ENCODE results near the gene NRCAM.

DNA sequence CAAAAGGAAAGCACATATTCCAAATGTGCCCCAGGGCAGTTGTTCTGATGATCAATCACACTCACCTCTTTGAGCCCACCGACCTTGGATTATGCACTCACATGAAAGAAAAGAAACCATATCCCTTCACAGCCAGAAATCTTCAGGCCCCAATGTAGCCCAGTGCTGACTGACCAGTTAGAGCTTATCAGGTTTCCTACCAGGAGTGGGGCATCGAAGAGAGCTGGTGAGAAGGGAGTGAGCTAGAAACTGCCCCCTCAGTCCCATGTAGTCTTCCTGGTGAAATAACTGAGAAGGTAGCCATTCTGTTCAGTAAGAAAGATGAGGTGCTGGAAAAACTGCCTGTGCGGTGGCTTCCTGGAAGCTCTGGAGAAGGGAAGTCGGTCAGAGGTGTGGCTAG lies 32.2 kb downstream of the NRCAM start:
- TF ChIP-seq, protein P1, sequence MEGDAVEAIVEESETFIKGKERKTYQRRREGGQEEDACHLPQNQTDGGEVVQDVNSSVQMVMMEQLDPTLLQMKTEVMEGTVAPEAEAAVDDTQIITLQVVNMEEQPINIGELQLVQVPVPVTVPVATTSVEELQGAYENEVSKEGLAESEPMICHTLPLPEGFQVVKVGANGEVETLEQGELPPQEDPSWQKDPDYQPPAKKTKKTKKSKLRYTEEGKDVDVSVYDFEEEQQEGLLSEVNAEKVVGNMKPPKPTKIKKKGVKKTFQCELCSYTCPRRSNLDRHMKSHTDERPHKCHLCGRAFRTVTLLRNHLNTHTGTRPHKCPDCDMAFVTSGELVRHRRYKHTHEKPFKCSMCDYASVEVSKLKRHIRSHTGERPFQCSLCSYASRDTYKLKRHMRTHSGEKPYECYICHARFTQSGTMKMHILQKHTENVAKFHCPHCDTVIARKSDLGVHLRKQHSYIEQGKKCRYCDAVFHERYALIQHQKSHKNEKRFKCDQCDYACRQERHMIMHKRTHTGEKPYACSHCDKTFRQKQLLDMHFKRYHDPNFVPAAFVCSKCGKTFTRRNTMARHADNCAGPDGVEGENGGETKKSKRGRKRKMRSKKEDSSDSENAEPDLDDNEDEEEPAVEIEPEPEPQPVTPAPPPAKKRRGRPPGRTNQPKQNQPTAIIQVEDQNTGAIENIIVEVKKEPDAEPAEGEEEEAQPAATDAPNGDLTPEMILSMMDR (IDR thresholded peaks at IDR 0.05), result no peak
- TF ChIP-seq POLR2A (IDR thresholded peaks at IDR 0.05), result no peak
